GM21515 (cell line): ENCODE measurements around the gene SMIM14.
A peak's percentile ranks its signal among the peaks of the same experiment; 100 is the strongest.
"Not testable (repeated sequence)": the region's sequence is repeated elsewhere in the genome, so short reads cannot be mapped to it uniquely, and the experiment has no call there.

Experiments
- ATAC-seq: cut with Tn5 transposase; IDR thresholded peaks from one replicate; pipeline ENCODE4 v1.9.1; 2021; ENCODE audit not compliant: unreplicated experiment

The SMIM14 gene

DNA sequence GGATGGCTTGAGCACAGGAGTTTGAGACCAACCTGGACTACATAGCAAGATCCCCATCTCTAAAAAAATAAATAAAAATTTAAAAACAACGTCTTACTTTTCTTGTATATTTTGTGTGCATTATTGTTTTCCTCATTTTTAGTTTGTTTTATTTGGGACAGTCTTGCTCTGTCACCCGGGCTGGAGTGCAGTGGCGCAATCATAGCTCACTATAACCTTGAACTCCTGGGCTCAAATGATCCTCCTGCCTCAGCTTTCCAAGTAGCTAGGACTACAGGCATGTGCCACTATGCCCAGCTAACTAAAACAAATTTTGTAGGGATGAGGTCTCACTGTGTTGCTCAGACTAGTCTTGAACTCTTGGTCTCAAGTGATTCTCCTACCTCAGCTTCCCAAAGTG lies 9.5 kb upstream of the SMIM14 start:
- ATAC-seq: no peak

DNA sequence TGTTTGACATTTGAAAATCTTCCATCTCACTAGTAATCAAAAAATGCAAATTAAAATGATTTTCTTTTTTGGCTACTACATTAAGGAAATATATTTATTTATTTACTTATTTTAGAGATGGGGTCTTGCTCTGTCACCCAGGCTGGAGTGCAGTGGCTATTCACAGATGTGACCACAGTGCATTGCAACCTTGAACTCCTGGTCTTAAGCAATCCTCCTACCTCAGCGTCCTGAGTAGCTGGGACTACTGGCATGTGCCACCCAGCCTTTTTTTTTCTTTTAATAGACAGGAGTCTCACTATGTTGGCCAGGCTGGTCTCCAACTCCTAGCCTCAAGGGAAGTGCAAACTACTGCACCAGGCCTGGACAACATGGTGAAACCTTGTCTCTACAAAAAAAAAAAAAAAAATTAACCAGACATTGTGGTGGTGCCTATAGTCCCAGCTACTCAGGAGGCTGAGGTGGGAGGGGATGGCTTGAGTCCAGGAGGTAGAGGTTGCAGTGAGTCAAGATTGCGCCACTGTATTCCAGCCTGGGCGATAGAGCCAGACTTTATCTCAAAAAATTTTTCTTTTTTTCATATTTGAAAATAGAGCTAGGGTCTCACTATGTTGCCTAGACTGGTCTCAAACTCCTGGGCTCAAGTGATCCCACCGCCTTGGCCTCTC lies 4.4 kb upstream of the SMIM14 start:
- ATAC-seq: no peak

DNA sequence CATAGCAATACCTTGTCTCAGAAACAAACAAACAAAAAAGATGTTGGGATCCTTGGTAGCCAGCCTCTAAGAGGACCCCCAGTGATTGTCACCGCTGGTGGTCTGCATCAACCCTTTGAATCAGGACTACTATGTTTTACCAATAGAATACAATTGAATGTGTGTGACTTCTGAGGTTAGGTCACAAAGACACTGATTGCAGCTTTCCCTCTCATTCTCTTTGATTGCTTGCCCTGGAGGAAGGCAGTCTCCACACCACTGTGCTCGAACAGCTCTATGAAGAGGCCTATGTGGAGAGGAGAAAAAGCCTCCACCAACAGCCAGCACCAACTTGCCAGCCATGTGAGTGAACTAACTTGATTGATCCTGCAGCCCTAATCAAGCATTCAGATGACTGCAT lies 2.8 kb upstream of the SMIM14 start:
- ATAC-seq: no peak

DNA sequence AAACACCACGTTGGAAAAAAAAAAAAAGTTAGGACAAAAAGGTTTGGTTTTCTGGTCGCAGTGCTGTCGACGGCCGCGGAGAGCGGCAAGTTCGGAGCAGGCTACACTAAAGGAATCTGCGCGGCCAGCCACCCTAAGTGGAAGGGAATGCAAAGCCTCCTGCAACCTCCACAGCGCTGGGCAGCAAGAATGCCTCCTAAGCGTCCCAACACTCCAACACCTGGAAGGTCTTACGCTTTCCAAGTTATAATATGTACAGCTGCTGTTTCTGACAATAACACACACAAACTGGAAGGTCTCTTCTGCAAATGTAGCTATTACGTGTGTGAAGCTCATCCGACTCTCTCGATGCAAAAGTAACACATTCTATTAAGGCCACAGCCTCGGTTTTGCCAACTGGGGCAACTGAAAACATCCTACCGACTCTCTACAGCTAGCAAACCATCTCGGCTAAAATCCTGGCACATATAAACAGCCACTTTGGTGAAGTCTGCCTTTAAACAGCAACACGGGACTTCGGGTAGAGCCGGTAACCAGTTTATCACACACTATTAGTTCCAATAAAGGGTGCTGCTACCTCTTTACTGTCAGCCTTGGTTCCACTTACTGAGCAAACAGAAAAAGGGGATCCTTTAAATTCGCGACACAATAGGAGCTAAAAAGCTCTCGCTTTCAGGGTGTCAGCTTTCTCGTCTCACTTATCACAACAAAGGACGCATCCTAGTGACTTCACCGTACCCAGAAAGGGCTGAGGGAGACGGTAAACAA lies 895 bp downstream of the SMIM14 start:
- no peak for ATAC-seq

DNA sequence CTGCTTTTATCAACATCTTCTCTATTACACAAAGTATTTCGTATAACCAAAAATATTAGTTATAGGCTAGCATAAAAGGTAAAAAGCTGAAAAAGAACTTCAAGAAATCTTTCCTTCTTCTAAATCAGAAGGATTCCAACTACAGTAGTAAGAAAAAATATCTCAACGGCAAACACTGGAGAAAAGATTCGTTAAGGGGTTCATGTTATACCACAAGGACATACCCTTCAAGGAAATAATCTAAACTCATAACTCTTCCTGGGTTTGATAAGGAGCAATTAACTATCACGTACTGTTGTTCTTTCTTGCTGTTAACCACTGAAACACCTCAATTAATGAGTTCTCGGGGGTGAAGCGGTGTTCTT lies 1.5 kb downstream of the SMIM14 start:
- ATAC-seq: no peak

DNA sequence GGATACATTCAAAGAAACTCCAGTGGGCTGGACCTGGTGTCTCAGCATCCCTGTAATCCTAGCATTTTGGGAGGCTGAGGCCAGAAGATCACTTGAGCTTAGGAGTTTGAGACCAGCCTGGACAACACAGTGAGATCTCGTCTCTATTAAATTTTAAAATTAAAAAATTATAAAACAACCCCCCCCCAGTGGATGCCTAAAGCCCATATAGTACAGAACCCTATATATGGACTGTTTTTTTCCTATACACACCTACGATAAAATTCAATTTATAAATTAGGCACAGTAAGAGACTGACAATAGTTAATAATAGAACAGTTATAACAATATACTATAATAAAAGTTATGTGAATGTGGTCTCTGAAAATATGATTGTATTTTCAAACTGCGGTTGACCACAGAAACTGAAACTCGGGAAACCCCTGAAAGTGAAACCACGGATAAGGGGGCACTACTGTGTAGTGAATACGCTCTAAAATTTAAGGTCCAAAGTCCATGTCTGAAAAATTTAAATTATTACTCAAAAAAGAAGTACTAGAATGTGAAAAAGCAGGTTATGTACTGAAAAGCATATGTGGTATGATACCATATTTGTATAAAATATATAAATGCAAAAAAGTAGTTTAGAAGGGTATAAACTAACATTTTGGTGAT lies 2.0 kb downstream of the SMIM14 start:
- no peak for ATAC-seq

DNA sequence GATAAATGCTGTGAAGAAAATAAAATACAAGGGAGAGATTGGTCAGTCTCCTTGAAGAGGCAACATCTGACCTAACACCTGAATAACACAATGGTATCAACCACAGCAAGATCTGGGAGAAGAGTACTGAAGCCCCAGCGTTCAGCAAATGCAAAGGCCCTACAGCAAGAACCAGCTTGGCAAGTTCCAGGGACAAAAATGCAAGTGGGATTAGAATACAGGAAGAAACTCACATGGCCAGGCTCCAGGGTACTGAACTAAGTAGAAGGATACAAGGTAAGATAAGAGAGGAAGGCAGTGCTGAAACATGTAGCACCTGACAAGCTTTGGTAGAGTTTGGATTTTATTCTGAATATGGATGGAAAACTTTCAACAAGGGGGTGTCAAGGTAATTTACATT lies 3.6 kb downstream of the SMIM14 start:
- no peak for ATAC-seq

DNA sequence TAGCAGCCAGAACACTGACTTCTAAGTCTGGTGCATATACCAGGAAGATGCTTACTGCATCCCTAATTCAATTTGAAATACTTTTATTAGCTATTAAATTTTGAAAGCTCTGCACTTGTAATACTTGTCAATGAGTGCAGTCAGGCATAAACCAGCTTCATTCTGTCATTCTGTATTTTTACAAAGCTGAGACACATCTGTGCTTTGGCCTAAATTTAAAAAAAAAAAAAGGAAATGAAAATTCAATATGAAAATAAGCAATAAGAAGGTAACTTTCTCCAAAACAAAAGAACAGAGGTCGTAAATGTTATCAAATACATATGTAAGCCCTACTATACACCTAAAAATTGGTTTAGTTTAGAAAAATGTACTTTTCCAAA lies 7.0 kb downstream of the SMIM14 start:
- peak; percentile 62 for ATAC-seq

DNA sequence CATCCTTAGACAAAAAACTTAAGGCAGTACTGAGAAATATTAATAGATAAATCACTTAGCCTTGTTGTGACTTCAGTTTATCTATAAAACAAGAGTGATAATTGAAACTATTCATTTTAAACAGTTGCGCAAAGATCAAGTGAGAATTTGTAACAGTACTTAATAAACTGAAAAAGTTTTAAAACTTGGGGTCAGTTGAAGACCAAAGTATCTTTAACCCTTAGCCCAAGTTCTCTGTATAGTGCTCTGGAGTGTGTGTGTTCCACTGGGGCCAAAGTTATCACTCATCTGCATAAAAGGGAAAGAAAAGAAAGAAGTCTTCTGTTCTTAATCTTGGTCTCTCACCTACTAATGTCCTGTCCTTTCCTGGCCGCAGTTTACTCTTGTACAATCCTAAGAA lies 11.3 kb downstream of the SMIM14 start:
- no peak for ATAC-seq

DNA sequence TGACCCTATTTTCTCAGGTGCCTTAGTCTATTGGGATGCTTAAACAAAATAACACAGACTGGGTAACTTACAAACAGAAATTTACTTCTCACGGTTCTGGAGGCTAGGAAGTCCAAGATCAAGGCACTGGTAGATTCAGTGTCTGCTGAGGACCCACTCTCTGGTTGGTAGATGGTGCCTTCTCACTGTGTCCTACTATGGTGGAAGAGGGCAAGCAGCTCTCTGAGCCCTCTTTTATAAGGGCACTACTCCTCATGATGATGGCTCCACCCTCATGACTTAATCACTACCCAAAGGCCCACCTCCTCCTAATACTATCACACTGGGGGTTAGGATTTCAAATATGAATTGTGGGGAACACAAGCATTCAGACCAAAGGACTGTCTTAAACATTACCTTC lies 11.8 kb downstream of the SMIM14 start:
- no peak for ATAC-seq

DNA sequence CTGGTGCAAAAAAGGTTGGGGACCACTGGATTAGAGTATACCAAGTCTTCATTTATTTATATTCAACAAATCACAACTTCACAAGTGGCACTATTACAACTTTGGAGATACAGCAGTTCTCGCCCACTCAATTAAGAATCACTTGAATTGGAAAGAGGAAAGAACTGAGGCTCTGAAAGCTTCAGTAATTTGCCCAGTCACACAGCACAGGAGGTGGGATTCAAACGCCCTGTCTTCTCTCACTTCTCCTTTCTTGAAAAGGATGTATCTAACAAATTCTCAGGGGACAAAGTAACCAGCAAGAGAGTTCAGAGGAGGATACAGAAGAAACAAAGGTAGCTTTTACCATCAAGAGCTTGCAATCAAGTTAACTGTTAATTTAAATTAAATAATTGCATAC lies 12.4 kb downstream of the SMIM14 start:
- ATAC-seq: peak; percentile 60

DNA sequence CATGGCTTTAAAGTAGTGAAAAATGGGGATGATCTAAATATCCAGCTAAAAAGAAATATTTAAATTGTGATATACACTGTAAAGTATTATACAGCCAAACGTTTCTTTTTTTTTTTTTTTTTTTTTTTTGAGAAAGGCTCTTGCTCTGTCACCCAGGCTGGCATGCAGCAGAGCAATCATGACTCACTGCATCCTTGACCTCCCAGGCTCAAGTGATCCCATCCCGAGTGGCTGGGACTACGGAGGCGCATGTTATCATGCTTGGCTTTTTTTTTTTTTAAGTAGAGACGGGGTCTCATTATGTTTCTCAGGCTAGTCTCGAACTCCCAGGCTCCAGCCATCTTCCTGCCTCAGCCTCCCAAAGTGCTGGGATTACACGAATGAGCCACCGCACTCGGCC lies 17.1 kb downstream of the SMIM14 start:
- no peak for ATAC-seq

DNA sequence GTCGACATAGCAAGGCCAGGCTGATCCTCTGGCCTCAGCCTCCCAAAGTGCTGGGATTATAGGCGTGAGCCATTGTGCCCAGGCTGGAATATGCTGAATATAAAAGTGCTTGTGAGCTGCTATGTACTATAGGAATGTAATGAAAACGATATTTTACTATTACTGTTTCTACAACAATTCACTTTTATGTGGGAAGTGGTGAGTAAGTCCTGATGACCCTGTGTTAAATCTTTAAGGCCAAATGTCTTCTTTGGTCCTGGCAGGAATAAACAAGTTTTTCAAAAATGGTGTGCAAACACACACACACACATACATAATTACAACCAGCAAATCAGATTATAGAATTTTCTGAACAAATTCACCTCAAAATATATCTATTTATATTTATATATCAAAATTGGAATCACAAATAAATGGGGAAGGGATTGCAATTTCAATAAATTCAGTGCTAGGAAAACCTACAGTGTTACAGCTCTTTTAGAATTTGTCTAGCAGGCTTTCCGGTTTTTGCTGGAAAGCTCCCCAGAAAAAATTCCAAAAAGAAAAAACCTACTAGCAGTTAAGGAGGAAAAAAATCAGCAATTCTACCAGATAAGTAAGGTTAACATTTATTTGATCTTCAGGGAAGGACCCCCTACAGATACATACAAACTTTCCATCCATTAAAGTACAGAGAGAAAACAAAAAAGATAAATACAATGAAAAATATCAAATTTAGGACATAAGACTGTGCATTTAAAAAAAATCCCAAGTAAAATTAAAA lies 17.9 kb downstream of the SMIM14 start:
- no peak for ATAC-seq

DNA sequence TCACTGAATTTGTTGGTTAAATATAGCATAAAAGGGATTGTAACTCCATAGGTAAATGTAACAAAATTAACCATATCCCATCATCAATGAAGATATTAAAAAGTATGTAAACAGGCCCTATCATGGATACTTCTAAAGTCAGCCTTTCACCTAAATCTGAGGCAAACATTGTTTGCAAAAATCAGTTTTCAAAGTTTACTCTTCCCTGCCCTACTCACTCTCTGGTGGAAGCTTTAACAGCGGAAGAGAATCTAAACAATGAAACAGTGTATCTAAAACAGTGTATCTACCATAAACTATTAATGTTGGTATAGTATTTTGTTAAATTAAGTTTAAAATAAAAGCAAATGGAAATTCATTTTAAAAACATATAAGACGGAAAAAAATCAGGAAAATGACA lies 21.1 kb downstream of the SMIM14 start:
- no peak for ATAC-seq

DNA sequence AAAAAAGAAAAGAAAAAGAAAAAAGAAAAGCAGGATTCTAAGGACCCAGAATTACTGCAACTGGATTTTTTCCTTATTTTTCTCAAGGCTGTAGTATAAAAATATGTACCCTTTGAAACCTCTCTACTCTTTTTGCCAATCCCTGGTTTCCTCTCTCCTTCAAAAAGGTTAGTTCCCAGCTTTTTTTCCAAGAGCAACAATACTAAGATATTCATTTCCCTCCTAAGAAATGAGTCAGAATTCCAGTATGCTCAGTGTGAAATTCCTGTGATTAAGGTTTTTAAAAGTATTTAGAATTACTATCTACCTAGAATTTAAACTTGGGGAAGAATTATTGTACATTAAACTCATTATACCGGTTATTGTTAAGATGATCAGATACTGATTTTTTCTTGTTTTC lies 22.0 kb downstream of the SMIM14 start:
- no peak for ATAC-seq

DNA sequence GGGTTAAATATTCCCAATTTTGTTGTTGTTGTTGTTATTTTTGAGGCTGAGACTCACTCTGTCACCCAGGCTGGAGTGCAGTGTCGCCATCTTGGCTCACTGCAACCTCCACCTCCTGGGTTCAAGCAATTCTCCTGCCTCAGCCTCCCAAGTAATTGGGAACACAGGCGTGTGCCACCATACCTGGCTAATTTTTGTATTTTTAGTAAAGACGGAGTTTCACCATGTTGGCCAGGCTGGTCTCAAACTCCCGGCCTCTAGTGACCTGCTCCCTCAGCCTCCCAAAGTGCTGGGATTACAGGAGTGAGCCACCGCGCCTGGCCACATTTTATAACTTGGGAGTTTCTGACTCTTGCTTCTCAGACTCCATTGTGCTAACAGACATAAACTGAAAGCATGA lies 22.6 kb downstream of the SMIM14 start:
- not testable (repeated sequence) for ATAC-seq

DNA sequence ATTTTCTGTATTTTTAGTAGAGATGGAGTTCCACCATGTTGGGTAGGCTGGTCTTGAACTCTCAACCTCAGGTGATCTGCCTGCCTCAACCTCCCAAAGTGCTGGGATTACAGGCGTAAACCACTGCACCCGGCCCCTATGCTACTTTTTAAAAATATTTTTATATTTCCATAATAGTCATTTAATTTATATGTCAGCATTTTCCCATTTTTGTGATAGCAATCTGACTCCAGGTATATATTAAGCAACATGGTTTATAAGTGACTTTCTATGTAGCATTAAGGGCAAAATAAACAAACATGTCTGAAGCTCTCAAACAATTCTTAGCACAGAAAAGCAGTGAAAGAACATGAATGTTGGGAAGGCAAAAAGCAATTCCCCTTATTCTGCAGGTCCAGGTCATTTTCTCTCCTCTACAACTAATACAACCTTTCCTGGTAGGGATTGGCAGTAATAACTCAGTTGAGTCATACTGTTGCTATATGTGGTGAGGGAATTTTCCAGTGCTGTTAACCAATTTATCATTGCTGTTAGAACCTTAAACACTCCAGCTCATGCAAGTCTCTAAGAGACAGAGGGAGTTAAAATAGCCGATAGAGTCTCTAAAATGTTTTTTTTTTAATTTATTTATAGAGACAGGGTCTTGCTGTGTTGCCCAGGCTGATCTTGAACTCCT lies 24.0 kb downstream of the SMIM14 start:
- no peak for ATAC-seq

DNA sequence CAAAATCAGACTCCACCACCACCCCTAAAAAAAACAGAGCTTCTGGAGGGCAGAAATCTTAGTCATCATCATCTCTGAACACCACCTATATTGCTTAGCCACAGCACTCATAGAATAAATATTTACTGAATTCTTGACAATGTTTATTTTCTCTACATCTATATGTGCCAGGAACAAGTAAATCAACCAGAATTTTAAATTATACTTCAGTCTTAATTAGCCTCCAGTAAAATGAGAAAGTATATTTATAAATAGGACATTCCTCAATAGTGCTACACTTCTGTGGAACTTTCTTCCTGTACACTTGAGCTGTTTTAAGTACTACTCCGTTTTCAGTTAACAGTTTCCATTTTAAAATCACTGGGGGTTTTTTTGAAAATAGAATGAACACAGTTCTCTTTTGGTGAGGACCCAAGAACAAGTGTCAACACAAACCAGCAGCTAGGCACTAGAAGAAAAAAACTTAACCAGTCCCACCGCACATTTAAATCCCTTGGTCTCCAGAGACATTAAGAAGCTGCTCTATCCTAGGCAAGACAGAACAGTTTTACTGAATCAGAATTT lies 25.5 kb downstream of the SMIM14 start:
- peak; percentile 30 for ATAC-seq

DNA sequence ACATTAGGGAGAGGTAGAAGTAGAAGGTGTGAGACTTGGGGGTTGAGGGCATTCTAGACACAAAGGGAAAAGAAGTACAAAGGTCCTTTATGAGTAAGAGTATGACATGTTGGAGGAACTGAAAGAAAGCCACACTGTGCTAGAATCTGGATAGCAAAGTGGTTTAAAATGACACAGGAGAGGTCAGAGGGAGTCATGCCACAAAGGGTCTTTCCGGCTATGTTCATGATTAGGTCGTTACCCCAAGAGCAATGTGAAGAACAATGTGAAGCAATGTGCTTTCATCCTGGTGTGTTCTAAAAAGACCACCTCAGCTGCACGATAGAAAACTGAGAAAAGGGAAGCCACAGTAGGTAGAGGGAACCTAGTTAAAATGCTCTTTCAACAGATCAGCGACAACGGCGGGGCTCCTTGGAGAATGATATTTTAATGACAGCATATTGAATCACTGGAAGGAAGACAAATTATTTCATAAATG lies 29.2 kb downstream of the SMIM14 start:
- peak; percentile 88 for ATAC-seq

DNA sequence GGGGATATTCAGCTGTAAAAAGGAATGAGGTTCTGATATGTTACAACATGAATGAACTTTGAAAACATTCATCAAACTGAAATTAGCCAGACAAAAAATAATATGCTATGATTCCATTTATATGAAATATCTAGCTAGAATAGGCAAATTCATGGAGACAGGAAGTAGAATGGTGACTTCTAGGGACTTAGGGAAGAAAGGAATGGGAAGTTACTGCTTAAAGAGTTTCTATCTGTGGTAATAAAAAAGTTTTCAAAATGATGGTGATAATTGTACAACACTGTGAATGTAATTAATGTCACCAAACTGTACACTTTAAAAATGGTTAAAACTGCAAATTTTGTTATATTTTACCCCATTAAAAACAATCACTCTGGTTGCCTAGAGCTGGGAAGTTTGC lies 30.2 kb downstream of the SMIM14 start:
- ATAC-seq: no peak

DNA sequence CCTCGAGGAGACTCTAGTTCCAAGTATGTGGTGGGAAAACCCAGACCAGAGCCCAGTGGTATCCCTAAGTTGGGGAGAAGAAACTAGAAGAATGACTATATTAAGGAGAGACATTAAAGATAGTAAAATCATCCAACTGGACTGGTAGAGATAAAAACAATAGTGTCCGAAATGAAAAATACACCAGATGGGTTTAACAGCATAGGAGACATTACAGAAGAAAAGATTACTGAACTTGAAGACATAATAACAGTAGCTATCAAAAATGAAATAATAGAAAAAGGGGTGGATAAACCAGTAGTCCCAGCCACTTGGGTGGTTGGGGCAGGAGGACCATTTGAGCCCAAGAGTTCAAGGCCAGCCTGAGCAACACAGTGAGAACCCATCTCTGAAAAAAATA lies 31.9 kb downstream of the SMIM14 start:
- ATAC-seq: no peak
